B cell (primary cell): ENCODE results near the gene STAC3. TPM values are rescaled to one million over a fixed set of nuclear protein-coding genes. Genes with fewer than 3 reads are reported as not detected.
"Not testable (repeated sequence)": the region's sequence is repeated elsewhere in the genome, so short reads cannot be mapped to it uniquely, and the experiment has no call there.

Source experiments
- ATAC-seq: fragments of 200-7000 bp; cut with Tn5 transposase; one replicate; pipeline ENCODE4 v1.10.0; 2021; ENCODE audit warnings: low read depth, mild to moderate bottlenecking, moderate number of reproducible peaks, moderate library complexity
- CTCF ChIA-PET: fragments of 350-600 bp; sonication (Branson Sonifier 250); formaldehyde crosslinking; loops from one replicate; lab custom pipeline; 2021; ENCODE audit warnings: antibody characterized with exemption, inconsistent platforms; lab: Charles Lee
- POLR2A ChIA-PET: fragments of 350-600 bp; sonication (Branson Sonifier 250); formaldehyde crosslinking; loops from one replicate; lab custom pipeline; 2021; ENCODE audit warnings: antibody characterized with exemption; lab: Charles Lee
- DNase-seq: peaks from one replicate; pipeline ENCODE4 v3.0.0; 2013
- H2AFZ ChIP-seq: 2 replicates; pipeline ENCODE4 v1.6.1; 2012; ENCODE audit warnings: mild to moderate bottlenecking, low read depth, low read length; ENCODE audit not compliant: insufficient read depth, poor library complexity, severe bottlenecking
- H3K27ac ChIP-seq, 2 donors: 1 replicate in 1 of 2; 2 replicates in 1 of 2; pipeline ENCODE4 v1.5.1; 2012 to 2013; ENCODE audit warnings: low read length in 2 of 2, mild to moderate bottlenecking in 2 of 2, moderate library complexity in 1 of 2
- H3K27me3 ChIP-seq, 4 experiments: fragments of 200-600 bp in 1 of 4; sonication (generic) in 1 of 4; replicated peaks in 1 of 4; 1 replicate in 2 of 4; 2 replicates in 2 of 4; pipeline versions ENCODE4 v1.6.1 to v1.7.0; 2013 to 2016; ENCODE audit warnings: low read length in 3 of 4, mild to moderate bottlenecking in 2 of 4, mixed read lengths in 1 of 4, moderate library complexity in 1 of 4; ENCODE audit not compliant: insufficient read depth in 4 of 4, control insufficient read depth in 3 of 4; ENCODE audit errors: control extremely low read depth in 1 of 4
- H3K36me3 ChIP-seq, 2 experiments: replicated peaks in 1 of 2; 1 replicate in 1 of 2; 2 replicates in 1 of 2; pipeline versions ENCODE4 v1.6.1 to v1.7.1; 2013; ENCODE audit warnings: low read length in 1 of 2; ENCODE audit not compliant: insufficient read depth in 2 of 2, control insufficient read depth in 1 of 2; ENCODE audit errors: control extremely low read depth in 1 of 2, extremely low read depth in 1 of 2
- H3K4me1 ChIP-seq, 2 donors: fragments of 200-600 bp in 1 of 2; sonication (generic) in 1 of 2; 1 replicate in 1 of 2; 2 replicates in 1 of 2; pipeline versions ENCODE4 v1.5.1 to v1.6.1; 2013 to 2017; ENCODE audit warnings: low read length in 2 of 2; ENCODE audit not compliant: control insufficient read depth in 2 of 2, insufficient read depth in 2 of 2
- H3K4me2 ChIP-seq: replicated peaks from 2 replicates; pipeline ENCODE3; 2012; ENCODE audit warnings: mild to moderate bottlenecking, low read depth, low read length; ENCODE audit not compliant: poor library complexity, severe bottlenecking
- H3K4me3 ChIP-seq, 5 experiments: fragments of 200-600 bp in 1 of 5; sonication (generic) in 1 of 5; 1 replicate in 3 of 5; 2 replicates in 2 of 5; pipeline versions ENCODE4 v1.5.1 to v1.7.0; 2011 to 2016; ENCODE audit warnings: low read length in 4 of 5, mild to moderate bottlenecking in 4 of 5, low read depth in 2 of 5, control low read depth in 1 of 5, moderate library complexity in 1 of 5; ENCODE audit not compliant: insufficient read depth in 1 of 5; ENCODE audit errors: control extremely low read depth in 1 of 5, extremely low read depth in 1 of 5
- H3K79me2 ChIP-seq: fragments of 200-600 bp; sonication (generic); one replicate; pipeline ENCODE4 v1.6.0; 2016; ENCODE audit warnings: low read length; ENCODE audit not compliant: control insufficient read depth, insufficient read depth
- H3K9ac ChIP-seq: fragments of 200-600 bp; sonication (generic); 2 replicates; pipeline ENCODE4 v1.6.1; 2017; ENCODE audit warnings: mild to moderate bottlenecking, low read length, moderate library complexity
- H3K9me3 ChIP-seq, 3 donors: one replicate each; pipeline versions ENCODE4 v1.6.1 to v1.7.1; 2013; ENCODE audit warnings: low read length in 2 of 3; ENCODE audit not compliant: control insufficient read depth in 2 of 3, insufficient read depth in 1 of 3; ENCODE audit errors: control extremely low read depth in 1 of 3
- H4K20me1 ChIP-seq: 2 replicates; pipeline ENCODE4 v1.6.0; 2012; ENCODE audit warnings: mild to moderate bottlenecking, low read length; ENCODE audit not compliant: insufficient read depth, control insufficient read depth, poor library complexity, severe bottlenecking
- H3K27ac Mint-ChIP-seq: one replicate; pipeline ENCODE4 v1.8.0; 2021; ENCODE audit warnings: mixed read lengths
- H3K27me3 Mint-ChIP-seq: one replicate; pipeline ENCODE4 v1.8.0; 2021; ENCODE audit warnings: mixed read lengths
- H3K4me1 Mint-ChIP-seq: one replicate; pipeline ENCODE4 v1.8.0; 2021; ENCODE audit warnings: mixed read lengths
- H3K4me3 Mint-ChIP-seq: one replicate; pipeline ENCODE4 v1.8.0; 2021; ENCODE audit warnings: mixed read lengths
- H3K9me3 Mint-ChIP-seq: one replicate; pipeline ENCODE4 v1.8.0; 2022; ENCODE audit warnings: mixed read lengths; ENCODE audit not compliant: insufficient read depth
- CTCF ChIP-seq: fragments of 200-600 bp; IDR thresholded peaks from one replicate; pipeline ENCODE4 v1.8.0; 2022; ENCODE audit warnings: antibody characterized with exemption, mild to moderate bottlenecking
- EZH2 ChIP-seq: IDR thresholded peaks from 2 replicates; pipeline ENCODE4 v1.6.1; 2012; ENCODE audit warnings: borderline replicate concordance, low read depth, mild to moderate bottlenecking, moderate library complexity, low read length; ENCODE audit not compliant: insufficient read depth, poor library complexity, severe bottlenecking
- WGBS: methylation state at CpG from one replicate; pipeline ENCODE4 v1.1.5; 2013; ENCODE audit warnings: missing lambda C conversion rate; ENCODE audit not compliant: insufficient coverage; 5-methylcytosine and 5-hydroxymethylcytosine counted together
- intact Hi-C: fragments of 100-400 bp; cut with micrococcal nuclease; formaldehyde crosslinking; loops from one replicate; pipeline ENCODE4 v1.10.0; 2022
- polyA plus RNA-seq: library from polyadenylated mRNA; depleted of rRNA; stranded (reverse); fragments of >200 nt; gene quantifications from 2 replicates; pipeline ENCODE4 v1.2.3, GENCODE V29; 2012
- total RNA-seq, 2 donors: library from RNA; stranded (reverse); fragments of 120-200 nt in 1 of 2; gene quantifications; 1 replicate in 1 of 2; 2 replicates in 1 of 2; pipeline versions ENCODE4 v1.2.3 to v1.2.4, GENCODE V29; 2013 to 2022

The STAC3 gene
- total and polyA plus RNA-seq, 2 donors (not counting 1 experiment from before 2014, with no cell fraction given): 4.5 to 6.2 TPM

DNA sequence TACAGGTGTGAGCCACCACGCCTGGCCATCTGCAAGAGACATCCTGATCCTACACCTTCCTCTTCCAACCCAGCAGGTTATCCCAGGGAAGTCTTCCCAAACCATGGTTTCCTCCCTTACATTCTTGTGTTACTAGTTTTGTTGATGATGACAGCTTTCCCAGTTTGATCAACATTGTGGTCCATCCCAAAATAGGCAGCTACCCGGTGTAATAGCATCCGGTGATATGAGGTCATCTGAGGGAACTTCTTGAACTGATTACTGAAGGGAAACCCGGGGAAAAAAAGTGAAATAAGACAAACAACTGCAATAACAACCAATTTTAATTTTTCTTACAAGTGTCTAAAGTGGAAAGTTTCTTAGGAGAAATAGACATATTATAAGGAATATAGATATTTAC lies 45.3 kb upstream of the STAC3 start:
- H4K20me1 ChIP-seq: no peaks in the 10 kb centered on the region
- intact Hi-C loops: no loop called here
- H3K27me3 Mint-ChIP-seq: no peaks in the 10 kb centered on the region
- no peak overlapping the region for H3K9ac ChIP-seq
- DNase-seq (no peak), ATAC-seq (no peak)
- ChIA-PET CTCF (no interaction called here), POLR2A (no interaction called here)
- peaks cover 7% of the 10 kb centered on the region for H3K4me1 Mint-ChIP-seq
- H3K4me3 ChIP-seq: no peak overlapping the region
- no peaks in the 10 kb centered on the region for H3K9me3 Mint-ChIP-seq
- TF ChIP-seq EZH2: no peak
- TF ChIP-seq CTCF: no peak
- H3K27ac Mint-ChIP-seq: no peak overlapping the region
- H2AFZ ChIP-seq: no peak overlapping the region
- no peaks in the 10 kb centered on the region for H3K9me3 ChIP-seq
- H3K4me3 Mint-ChIP-seq: no peak overlapping the region
- no peaks in the 10 kb centered on the region for H3K4me1 ChIP-seq
- no peaks in the 10 kb centered on the region for H3K79me2 ChIP-seq
- H3K27ac ChIP-seq: no peak overlapping the region
- H3K27me3 ChIP-seq: no peaks in the 10 kb centered on the region
- peaks cover 9 to 83% of the 10 kb centered on the region in 2 experiments for H3K36me3 ChIP-seq
- H3K4me2 ChIP-seq: no peak overlapping the region
- WGBS: no CpG with 5 or more reads among the region's 4 CpGs

DNA sequence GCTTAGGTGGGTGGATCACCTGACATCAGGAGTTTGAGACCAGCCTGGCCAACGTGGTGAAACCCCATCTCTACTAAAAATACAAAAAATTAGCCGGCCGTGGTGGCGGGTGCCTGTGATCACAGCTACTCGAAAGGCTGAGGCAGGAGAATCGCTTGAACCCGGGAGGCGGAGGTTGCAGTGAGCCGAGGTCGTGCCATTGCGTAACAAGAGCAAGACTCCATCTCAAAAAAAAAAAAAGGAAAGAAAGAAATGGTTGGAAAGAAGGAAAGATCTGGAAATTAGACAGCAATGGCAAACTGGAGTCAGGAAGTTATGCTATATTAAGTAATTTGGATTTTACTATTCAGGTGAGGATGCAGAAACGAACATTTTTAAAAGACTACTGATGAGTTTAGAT lies 31.1 kb upstream of the STAC3 start:
- H4K20me1 ChIP-seq, H3K9me3 Mint-ChIP-seq, H3K9ac ChIP-seq, DNase-seq, intact Hi-C loops, H3K4me3 ChIP-seq, H3K4me2 ChIP-seq, H3K9me3 ChIP-seq, H3K79me2 ChIP-seq, H3K27ac ChIP-seq, H3K27ac Mint-ChIP-seq, H3K27me3 ChIP-seq, H3K4me3 Mint-ChIP-seq, H3K27me3 Mint-ChIP-seq, H2AFZ ChIP-seq, ATAC-seq: not testable (repeated sequence)
- WGBS: 100% methylated on average over 1 of the region's 12 CpGs
- CTCF ChIA-PET: interaction anchor here (2.0 kb wide), 1 partner anchor 68 kb away, joined by 7 read pairs; no protein-coding TSS in a partner anchor
- Histone ChIP-seq H3K4me1 (peaks cover 17% of the 10 kb centered on the region in 2 donors), H3K36me3 (peaks cover 3 to 46% of the 10 kb centered on the region in 2 experiments)
- POLR2A ChIA-PET: interaction anchor here (0.6 kb wide), 1 partner anchor 170 kb away, joined by 3 read pairs; no protein-coding TSS in a partner anchor
- peaks cover 37% of the 10 kb centered on the region for H3K4me1 Mint-ChIP-seq
